OCI-LY7 (cell line): ENCODE measurements around the gene ATP11C.

ENCODE experiments used
- CTCF ChIP-seq: fragments of 200-600 bp; sonication (generic); conservative IDR thresholded peaks from 2 replicates; pipeline ENCODE4 v1.5.1; 2014; ENCODE audit warnings: mild to moderate bottlenecking, antibody characterized with exemption, low read length, moderate library complexity, mixed read lengths
- EZH2phosphoT487 ChIP-seq: fragments of 200-600 bp; sonication (generic); IDR thresholded peaks from 2 replicates; pipeline ENCODE4 v1.6.1; 2018; ENCODE audit warnings: low read depth, borderline replicate concordance, mild to moderate bottlenecking, mixed run types, antibody characterized with exemption, low read length, moderate library complexity, mixed read lengths

- TF ChIP-seq CTCF (no peak), EZH2phosphoT487 (no peak)
Observed at GRCh38 chrX:139692506-139692849, 240.4 kb downstream of the ATP11C start.
